Stimulated activated CD8-positive, alpha-beta memory T cell treated with anti-CD3 and anti-CD28 coated beads, Interleukin-15, amount 100 ng/mL, for 1 hour (primary cell): ENCODE measurements around the gene OR52A1.

Experiments
- DNase-seq: peaks from one replicate; pipeline ENCODE4 v3.0.0-alpha.2; 2020; ENCODE audit warnings: low read depth

The OR52A1 gene

DNA sequence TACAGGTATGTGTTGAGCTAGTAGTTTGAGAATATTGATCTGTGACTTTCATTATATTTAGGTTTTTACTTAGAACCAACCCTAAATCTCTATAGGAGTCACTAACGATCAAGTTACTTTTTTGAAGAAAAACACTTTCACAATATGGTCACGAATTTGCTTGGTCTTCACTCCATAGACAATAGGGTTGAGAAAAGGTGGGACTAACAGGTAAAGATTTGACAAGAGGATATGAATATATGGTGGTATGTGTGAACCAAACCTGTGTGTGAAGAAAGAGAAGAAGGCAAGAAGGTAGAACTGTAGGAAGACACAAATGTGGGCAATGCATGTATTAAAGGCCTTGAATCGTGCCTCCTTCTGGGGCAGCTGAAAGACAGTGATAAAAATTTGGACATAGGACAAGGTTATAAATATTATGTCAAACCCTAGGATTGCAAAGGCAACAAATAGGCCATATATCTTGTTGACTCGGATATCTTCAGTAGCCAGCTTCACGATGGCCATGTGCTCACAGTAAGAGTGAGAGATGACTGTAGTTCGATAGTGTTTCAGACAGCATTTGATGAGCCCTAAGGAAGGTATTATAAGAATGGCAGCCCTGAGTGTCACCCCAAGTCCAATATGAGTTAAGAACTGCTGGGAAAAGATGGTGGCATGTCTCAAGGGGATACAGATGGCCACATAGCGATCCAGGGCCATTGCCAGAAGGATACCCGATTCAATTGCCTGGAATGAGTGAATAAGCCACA lies 22.8 kb downstream of the OR52A1 start:
- no peak for DNase-seq

DNA sequence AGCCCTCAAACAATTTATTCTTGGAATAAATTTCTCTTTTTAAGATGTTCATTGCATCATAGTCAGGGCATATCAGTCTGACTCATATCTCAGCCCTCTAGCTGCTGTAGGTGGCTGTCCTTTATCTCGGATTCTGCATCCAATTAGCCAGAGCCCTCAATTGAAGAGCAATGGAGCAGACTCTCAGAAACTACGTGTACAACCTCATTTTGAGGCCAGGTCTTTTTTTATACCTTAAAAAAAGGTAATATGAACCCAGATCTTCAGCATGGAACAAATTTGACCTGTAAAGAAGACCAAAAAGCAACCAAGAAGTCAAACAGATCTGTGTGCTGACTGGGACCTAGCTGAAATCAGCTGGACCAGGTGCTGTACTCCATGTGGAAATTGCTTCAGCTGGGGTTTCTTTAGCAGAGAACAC lies 25.1 kb downstream of the OR52A1 start:
- DNase-seq = no peak

DNA sequence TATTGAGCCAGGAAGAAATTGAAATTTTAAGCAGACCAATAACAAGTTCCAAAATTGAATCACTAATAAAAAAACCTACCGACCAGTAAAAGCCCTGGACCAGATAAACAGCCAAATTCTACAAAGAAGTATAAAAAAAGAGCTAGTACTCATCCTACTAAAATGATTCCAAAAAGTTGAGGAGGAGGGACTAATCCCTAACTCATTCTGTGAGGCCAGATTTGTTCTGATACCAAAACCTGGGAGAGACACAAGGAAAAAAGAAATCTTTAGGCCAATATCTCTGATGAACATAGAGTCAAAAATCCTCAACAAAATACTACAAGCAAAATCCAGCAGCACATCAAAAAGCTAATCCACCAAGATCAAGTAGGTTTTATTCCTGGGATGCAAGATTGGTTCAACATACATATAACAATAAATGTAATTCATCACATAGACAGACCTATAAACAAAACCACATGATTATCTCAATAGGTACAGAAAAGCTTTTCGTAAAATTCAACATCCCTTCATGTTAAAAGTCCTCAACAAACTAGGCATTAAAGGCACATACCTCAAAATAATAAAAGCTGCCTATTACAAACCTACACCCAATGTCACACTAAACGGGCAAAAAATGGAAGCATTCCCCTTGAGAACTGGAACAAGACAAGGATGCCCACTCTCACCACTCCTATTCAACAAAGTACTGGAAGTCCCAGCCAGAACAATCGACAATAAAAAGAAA lies 29.5 kb downstream of the OR52A1 start:
- DNase-seq = no peak

GRCh38 chr11:5123802-5124521 lies 30.6 kb downstream of the OR52A1 start:
- peak; percentile 15 for DNase-seq

DNA sequence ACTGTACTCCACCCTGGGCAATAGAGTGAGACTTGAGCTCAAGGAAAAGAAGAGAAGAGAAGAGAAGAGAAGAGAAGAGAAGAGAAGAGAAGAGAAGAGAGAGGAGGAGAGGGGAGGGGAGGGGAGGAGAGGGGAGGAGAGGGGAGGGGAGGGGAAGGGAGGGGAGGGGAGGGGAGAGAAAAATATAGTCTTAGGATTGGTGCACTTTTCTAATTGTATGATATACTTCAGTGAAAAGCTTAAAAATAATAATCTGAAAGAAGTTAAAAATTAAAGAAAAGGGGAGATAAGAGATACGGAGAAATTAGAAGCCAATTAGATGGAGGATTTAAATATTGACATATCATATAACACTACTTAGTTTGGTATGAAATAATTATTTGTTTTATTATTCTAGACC lies 35.7 kb downstream of the OR52A1 start:
- DNase-seq = no peak

DNA sequence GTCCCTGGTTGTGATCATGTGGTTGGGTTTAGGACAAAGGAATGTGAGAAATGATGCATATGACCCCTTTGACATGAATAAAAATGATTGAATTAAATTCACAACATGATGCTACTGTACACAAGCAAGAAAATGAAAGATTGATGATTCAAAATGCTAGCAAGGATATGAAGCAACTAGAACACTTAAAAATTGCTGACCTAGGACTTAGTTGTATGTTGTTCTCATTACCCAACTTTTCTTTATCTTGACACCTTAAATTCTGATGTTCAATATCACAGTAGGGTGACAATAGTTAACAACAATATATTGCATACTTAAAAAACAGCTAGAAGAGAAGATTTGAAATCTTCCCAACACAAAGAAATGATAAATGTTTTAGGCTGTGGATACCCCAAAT lies 37.0 kb downstream of the OR52A1 start:
- no peak for DNase-seq

GRCh38 chr11:5115339-5115738 lies 39.2 kb downstream of the OR52A1 start:
- no peak for DNase-seq

- DNase-seq = no peak
These were observed 47.3 kb downstream of the OR52A1 start for GRCh38 chr11:5107285-5107684.

DNA sequence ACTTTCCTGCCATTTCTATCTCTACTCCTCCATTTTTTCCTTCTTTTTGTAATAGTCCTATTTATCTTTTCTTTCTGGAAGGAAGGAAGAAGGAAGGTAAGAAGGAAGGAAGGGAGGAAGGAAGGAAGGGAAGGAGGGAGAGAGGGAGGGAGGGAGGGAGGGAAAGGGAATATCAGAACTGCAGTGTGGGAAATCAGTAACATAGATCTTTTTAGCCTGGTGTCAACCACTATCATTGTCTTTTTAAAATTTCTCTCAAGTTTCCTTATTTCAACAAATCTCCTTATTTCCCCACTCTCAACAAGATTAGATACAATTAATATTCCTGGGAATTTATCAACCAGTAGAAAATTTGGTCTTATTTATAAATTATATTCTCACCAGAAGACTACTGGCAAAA lies 51.5 kb downstream of the OR52A1 start:
- no peak for DNase-seq

DNA sequence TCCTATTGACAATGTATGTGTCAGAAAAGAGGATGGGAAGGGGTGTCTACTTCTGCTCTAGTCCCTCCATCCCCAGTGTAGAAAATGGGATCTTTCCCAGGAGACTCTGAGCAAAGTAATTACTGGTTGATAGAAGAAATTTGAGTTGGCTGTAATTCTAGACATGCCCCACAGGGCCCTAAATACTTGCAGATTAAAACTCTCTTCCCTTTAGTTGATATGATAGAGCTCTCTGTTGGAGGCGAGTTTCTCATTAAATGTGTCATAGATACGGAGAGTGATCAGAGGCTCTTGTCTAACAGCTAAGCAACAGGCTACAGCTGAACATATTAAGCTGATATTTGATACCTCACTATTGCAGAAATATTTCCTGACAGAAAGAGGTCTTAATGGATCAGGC lies 52.3 kb downstream of the OR52A1 start:
- DNase-seq = no peak

DNA sequence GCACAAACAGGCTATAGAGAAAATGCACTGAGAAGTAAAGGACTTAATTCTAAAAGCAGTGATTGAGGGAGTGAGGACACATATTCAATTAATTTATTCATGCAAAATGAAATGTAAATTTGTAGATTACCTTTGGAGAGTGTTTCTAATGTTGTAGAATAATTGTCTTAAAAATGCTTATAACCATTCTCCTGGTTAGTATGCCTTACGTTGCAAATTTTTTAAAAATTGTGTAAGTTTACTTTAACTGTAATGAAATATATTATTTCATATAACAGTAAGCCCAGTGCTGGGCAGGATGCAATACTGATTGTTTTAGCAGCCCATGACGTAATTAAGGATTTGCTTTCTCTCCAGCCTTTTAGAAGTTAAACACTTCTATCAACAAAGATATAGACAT lies 58.5 kb downstream of the OR52A1 start:
- no peak for DNase-seq
